IPS-20b (cell line): ENCODE results near the gene TMEM131L.
A peak's percentile ranks its signal among the peaks of the same experiment; 100 is the strongest.
"Not testable (repeated sequence)": the region's sequence is repeated elsewhere in the genome, so short reads cannot be mapped to it uniquely, and the experiment has no call there.

Experiments used
- H3K27ac ChIP-seq: one replicate; pipeline ENCODE4 v1.5.1; 2013; ENCODE audit warnings: low read length
- H3K27me3 ChIP-seq: 2 replicates; pipeline ENCODE4 v1.6.1; 2013; ENCODE audit warnings: mild to moderate bottlenecking, low read length, inconsistent platforms; ENCODE audit not compliant: insufficient read depth
- H3K36me3 ChIP-seq: 2 replicates; pipeline ENCODE4 v1.6.1; 2013; ENCODE audit warnings: low read depth, mild to moderate bottlenecking, inconsistent platforms, low read length, moderate library complexity; ENCODE audit not compliant: insufficient read depth
- H3K4me1 ChIP-seq: 2 replicates; pipeline ENCODE4 v1.6.1; 2013; ENCODE audit warnings: mild to moderate bottlenecking, control low read depth, inconsistent platforms, low read length, moderate library complexity; ENCODE audit not compliant: insufficient read depth
- H3K4me3 ChIP-seq: 2 replicates; pipeline ENCODE4 v1.5.1; 2013; ENCODE audit warnings: mild to moderate bottlenecking, low read length, inconsistent platforms
- H3K9ac ChIP-seq: 2 replicates; pipeline ENCODE4 v1.6.1; 2013; ENCODE audit warnings: low read depth, mild to moderate bottlenecking, inconsistent platforms, low read length, moderate library complexity
- H3K9me3 ChIP-seq: 2 replicates; pipeline ENCODE4 v1.6.1; 2013; ENCODE audit warnings: mild to moderate bottlenecking, low read depth, low read length, inconsistent platforms; ENCODE audit not compliant: insufficient read depth

The TMEM131L gene

DNA sequence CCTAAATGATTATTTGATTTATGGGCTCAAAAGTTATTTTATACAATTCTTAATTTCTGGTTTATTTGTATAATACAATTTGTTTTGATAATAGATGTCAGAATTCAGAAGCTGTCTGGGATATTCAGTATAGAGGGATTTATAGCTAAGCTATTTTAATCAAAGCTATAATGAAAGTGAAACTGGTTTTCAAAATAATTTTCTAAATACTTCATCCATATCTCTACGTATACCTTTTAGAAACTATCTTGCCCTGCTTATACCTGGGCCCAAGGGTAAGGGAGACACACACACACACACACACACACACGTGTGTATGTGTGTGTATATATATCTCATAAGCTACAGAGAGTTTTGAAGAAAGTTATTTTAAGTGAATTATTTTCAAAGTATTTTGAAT is 2.9 kb downstream of the TMEM131L start:
- Histone ChIP-seq H3K4me1 (peaks cover 15% of the 10 kb centered on the region; the same call in 1 of the 2 replicates), H3K9me3 (no peaks in the 10 kb centered on the region), H3K9ac (no peak overlapping the region), H3K27me3 (peaks cover 15% of the 10 kb centered on the region), H3K36me3 (peaks cover 20% of the 10 kb centered on the region), H3K4me3 (no peak overlapping the region), H3K27ac (no peak overlapping the region)

DNA sequence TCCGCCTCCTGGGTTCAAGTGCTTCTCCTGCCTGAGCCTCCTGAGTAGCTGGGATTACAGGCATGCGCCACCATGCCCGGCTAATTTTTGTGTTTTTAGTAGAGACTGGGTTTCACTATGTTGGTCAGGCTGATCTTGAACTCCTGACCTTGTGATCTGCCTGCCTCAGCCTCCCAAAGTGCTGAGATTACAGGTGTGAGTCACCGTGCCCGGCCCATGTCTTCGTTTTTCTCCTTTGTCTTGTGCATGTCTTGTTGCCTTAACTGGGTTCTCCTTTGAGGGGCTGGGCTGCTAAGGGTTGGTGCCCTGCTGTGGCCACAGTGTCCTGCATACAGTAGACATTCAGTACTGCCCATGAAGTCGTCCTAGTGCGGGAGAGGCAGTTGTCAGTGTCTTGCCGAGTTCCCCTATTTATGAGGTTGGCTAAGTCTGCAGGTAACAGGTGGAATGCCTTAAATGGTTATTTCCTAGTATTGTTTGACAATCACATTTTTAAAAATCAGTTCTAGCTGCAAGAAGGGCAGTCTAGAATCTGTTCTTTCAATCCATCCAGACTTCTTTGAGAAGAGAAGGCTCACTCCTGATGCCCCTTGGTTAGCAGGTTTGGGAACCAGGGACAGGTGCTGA is 5.0 kb downstream of the TMEM131L start:
- not testable (repeated sequence) for H3K9me3 ChIP-seq, H3K4me1 ChIP-seq, H3K27me3 ChIP-seq, H3K9ac ChIP-seq, H3K4me3 ChIP-seq, H3K27ac ChIP-seq
- peaks cover 36% of the 10 kb centered on the region for H3K36me3 ChIP-seq

DNA sequence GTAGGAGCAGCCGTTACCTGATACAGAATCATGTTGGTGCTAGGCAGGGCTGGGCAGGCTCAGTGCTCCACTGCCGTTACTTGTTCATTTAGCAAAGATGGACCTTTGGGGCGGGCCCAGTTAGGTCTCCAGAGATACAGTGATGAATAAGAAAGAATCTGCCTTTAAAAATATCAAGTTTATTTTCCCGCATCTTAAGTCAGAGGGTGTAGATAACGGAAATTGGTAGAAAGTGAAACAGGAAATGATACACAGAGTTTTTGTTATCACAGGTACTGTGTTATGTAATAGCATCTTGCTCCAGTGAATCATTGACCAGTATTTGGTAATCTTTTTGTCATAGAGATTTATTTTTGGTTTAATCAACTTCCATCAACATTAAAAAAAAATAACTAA is 5.5 kb downstream of the TMEM131L start:
- Histone ChIP-seq H3K27ac (no peak overlapping the region), H3K9me3 (no peaks in the 10 kb centered on the region), H3K36me3 (peaks cover 36% of the 10 kb centered on the region), H3K4me1 (peaks cover 5% of the 10 kb centered on the region; the same call in 1 of the 2 replicates), H3K9ac (no peak overlapping the region), H3K27me3 (no peaks in the 10 kb centered on the region), H3K4me3 (no peak overlapping the region)

DNA sequence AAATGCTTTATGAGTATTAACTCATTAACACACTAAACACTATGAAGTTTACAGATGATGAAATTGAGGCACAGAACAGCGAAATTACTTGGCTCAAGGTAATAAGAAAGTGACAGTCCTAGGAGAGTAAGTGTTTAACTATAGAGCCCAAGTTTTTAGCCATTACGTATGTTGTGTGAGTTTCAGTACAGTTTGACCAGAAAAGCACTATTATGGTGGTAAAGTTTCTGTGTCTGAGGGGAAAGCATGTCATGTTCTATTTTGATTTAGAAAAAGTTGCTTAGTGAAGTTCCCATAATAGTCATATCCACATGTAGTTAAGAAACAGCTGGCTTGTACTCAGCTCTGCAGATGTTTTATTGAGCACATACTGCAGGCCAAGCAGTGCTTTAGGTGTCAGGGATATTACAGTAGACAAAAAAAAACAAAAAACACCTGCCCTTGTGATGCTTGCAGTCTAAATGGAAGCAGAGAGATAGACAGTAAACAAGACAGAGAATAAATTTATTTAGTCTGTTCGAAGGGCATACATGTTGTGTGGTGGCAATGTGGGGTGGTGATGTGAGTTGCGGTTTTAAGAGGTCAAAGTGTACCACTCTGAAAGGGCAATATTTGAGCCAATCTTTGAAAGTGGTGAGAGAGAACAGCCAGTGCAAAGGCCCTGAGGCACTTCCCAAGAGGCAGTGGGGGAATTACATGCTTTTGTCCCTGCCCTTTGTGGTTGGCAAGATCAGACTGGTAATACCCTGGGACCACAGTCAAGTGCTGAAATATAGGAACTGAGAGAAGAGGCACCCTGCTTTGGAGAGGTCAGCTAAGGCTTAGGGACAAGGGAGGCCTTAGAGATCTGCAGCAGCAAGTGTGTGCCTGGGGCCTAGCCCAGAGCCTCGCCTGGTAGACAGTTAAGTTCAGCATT is 6.2 kb downstream of the TMEM131L start:
- Histone ChIP-seq H3K9ac (no peak overlapping the region), H3K27ac (no peak overlapping the region), H3K9me3 (no peaks in the 10 kb centered on the region), H3K36me3 (peaks cover 36% of the 10 kb centered on the region), H3K4me1 (peaks cover 5% of the 10 kb centered on the region; the same call in 1 of the 2 replicates), H3K27me3 (no peaks in the 10 kb centered on the region), H3K4me3 (no peak overlapping the region)

DNA sequence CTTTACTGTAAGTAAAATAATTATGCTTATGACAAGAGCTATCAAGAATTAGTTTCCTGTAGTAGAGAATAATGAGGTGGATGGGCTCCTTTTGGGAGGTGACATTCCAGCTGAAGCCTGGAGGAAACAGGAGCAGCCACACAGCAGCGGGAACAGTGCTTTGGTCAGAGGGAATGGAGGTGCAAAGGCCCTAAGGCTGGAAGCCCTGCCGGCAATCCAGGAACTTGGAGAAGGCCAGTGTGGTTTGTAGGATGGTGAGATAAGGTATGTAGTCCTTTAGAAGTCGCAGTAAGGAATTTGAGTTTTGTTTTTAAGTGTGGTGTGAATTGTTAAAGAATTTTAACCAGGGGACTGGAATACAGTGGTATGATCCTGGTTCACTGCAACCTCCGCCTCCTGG is 8.1 kb downstream of the TMEM131L start:
- Histone ChIP-seq H3K9me3 (no peaks in the 10 kb centered on the region), H3K9ac (no peak overlapping the region), H3K4me1 (peaks cover 5% of the 10 kb centered on the region), H3K27ac (no peak overlapping the region), H3K36me3 (peaks cover 28% of the 10 kb centered on the region), H3K4me3 (no peak overlapping the region), H3K27me3 (no peaks in the 10 kb centered on the region)

DNA sequence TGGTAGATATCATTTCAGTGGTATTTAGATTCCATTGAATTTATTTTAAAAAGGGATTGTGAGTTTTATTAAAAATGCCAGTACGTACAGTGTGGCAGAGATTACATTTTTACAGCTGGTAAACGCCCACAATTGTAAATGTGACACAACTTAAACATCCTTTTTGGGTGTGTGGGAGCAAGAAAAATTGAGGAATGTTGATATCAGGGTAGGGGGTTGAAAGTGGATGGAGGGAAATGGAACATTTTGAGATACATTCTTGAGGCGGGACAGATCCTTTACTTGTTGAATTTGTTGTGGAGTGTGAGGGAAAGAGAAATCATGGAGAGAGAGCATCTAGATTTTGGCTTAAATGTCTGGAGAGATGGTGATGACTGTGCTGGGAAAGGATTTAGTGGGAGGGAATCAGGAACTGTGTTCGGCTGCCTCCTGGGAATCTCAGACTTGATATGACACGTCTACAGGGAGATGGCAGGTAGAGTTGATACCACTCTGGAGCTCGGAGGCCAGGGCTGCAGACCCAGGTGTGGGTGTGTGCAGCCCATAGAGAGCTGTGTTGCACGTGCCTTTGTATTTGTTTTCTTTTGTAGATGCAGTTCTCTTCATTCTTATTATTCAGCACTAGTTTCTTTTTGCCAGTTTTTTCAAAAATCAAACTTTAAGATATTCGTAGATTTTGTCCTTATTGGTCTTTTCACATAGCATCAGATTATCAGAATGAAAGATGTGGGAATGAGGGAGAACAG is 10.8 kb downstream of the TMEM131L start:
- Histone ChIP-seq H3K27ac (no peak overlapping the region), H3K4me3 (no peak overlapping the region), H3K9me3 (no peaks in the 10 kb centered on the region), H3K9ac (no peak overlapping the region), H3K27me3 (no peaks in the 10 kb centered on the region), H3K4me1 (peaks cover 9% of the 10 kb centered on the region), H3K36me3 (peaks cover 36% of the 10 kb centered on the region)

DNA sequence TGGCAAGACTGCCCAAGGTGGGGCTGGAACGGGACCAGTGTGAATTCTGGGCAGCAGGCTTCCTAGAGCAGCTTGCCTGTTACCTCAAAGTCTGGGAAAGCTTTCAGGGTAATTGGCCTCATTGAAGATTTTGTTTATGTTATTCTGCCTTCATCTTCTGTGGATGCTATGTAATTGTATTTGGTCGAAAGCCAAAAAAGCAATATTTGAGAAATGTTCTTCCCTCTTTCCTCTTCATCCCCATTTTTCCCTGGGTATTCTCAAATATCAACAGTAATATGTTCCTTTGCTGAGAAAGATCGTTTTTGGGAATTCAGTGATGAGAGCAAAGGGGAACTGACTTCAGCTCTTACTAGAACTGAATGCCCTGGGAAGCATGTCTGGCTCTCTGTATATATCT is 12.9 kb downstream of the TMEM131L start:
- H3K27ac ChIP-seq: no peak overlapping the region
- no peaks in the 10 kb centered on the region for H3K9me3 ChIP-seq
- peaks cover 23% of the 10 kb centered on the region for H3K36me3 ChIP-seq
- H3K4me1 ChIP-seq: peaks cover 9% of the 10 kb centered on the region
- peak overlapping the region; percentile 23; the same call in 1 of the 2 replicates for H3K9ac ChIP-seq
- no peaks in the 10 kb centered on the region for H3K27me3 ChIP-seq
- no peak overlapping the region for H3K4me3 ChIP-seq

DNA sequence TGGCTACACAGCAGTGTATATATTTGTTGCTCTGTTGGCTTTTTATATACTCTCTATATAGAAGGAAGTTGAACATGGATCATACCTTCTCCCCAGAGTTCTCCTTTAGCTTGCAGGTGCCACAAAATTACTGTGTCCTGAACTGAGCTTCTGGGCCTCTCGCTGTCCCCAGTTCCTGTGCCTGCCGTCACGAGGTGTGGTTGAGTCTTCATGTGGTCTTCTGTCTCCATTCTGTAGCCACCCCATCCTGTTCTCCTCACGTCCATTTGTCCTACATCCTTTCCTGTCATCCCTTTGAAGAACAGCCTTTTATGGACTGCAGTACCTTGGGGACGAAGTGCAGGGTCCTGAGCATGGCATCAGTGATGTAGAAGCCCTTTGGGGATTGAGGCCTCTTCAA is 14.5 kb downstream of the TMEM131L start:
- Histone ChIP-seq H3K4me1 (peaks cover 13% of the 10 kb centered on the region), H3K9ac (no peak overlapping the region), H3K27ac (no peak overlapping the region), H3K36me3 (peaks cover 8% of the 10 kb centered on the region; the same call in 1 of the 2 replicates), H3K27me3 (no peaks in the 10 kb centered on the region), H3K4me3 (no peak overlapping the region), H3K9me3 (no peaks in the 10 kb centered on the region)

DNA sequence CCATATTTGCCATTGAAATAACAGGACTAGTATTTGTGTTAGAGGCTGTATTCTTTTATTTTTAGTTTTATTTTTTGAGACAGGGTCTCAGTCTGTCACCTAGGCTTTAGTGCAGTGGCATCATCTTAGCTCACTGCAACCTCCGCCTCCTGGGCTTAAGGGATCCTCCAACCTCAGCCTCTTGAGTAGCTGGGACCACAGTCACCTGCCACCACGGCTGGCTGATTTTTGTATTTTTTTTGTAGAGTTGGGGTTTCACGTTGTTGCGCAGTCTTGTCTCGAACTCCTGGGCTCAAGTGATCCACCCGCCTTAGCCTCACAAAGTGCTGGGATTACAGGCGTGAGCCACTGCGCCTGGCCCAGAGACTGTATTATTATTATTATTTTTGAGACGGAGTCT is 15.3 kb downstream of the TMEM131L start:
- H3K4me3 ChIP-seq: no peak overlapping the region
- no peak overlapping the region for H3K9ac ChIP-seq
- H3K27ac ChIP-seq: no peak overlapping the region
- H3K4me1 ChIP-seq: peaks cover 20% of the 10 kb centered on the region
- H3K27me3 ChIP-seq: no peaks in the 10 kb centered on the region
- H3K9me3 ChIP-seq: no peaks in the 10 kb centered on the region
- H3K36me3 ChIP-seq: peaks cover 8% of the 10 kb centered on the region; the same call in 1 of the 2 replicates

DNA sequence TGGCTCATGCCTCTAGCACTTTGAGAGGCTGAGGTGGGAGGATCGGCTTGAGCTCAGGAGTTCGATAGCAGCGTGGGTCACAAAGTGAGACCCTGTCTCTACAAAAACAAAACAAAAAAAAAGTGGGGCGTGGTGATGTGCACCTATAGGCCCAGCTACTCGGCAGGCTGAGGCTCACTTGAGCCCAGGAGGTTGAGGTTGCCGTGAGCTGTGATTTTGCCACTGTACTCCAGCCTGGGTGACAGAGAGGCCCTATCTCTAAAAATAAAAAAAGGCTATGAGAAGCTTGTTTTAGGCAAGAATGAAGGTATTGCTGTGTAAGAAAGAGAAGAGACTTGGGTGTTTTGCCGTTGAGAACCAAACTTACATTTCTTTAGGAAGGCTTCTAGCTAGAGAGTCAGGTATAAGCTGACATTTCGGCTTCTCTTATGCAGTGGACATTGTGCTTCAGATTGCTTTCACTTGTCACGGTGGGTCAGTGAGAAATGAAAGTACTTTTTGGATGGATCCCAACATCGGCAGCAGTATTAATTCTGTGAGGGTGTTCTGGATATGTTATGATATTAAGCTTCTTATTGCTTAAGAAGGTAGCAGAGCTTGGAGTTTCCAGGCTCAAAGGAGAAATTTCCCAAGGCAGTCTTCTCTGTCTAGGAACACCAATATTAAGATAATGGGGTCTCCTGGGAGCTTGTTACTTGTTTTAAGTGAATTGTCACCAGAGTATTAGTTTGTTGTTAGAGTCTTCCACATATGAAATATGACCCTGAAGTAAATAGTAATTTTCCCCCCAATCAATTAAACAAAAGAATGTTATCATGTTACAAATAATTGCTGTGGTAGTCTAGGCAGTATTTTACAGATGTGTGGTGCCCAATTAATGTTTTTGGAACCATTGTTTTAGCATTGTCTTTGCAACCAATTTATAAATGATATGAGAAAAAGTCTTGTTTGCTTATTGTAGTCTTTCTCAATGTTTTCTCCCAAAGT is 17.6 kb downstream of the TMEM131L start:
- Histone ChIP-seq H3K9ac (no peak overlapping the region), H3K27me3 (no peaks in the 10 kb centered on the region), H3K9me3 (no peaks in the 10 kb centered on the region), H3K4me1 (peaks cover 39% of the 10 kb centered on the region), H3K4me3 (no peak overlapping the region), H3K36me3 (peaks cover 8% of the 10 kb centered on the region; the same call in 1 of the 2 replicates), H3K27ac (no peak overlapping the region)

DNA sequence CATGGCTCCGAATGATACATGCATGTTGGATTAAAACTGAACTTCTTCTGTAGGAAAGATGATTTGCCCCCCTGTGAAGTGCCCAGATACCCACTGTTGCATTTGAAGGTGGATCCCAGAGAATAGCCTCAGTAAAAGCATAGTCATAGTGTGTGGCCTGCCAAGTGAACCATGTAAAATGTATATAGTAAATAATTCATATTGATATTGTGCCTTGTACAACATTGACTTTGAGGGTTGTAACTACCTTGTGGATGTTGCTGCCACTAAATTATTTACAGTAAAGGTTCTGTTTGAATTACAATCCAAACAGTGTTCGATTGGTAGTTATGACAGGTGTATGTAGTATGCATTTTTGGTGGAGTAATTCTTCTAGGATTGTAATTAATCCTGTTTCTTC is 19.2 kb downstream of the TMEM131L start:
- Histone ChIP-seq H3K36me3 (peaks cover 8% of the 10 kb centered on the region; the same call in 1 of the 2 replicates), H3K9ac (no peak overlapping the region), H3K27me3 (no peaks in the 10 kb centered on the region), H3K4me1 (peaks cover 36% of the 10 kb centered on the region), H3K9me3 (no peaks in the 10 kb centered on the region), H3K4me3 (no peak overlapping the region), H3K27ac (no peak overlapping the region)
